ENCODE measurements around the gene DOCK3. TPM values are rescaled to one million over a fixed set of nuclear protein-coding genes. Genes with fewer than 3 reads are reported as not detected.

Gene DOCK3
- total RNA-seq, 3 donors from 2014 or later (not counting 1 experiment from before 2014, with no cell fraction given): 1.4 to 2.4 (median 1.7) TPM

DNA sequence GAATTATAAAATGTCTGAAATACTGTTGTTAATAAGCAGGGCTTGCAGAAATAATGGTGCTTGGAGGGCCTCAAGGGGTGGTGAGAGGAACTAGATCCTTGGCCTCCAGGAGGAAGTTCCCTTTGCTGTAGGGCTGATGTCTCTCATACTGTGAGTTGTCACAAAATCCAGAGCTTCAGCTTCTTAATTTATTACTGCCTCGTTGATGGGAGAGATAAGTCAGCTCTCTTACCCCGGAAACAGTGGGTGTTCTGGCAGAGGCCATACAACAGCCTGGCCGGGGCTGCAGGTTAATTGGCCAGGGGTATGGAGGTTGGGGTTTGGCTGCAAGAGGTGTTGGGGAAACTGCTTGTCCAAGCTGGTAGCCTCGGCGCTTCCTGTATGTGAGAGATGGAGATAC lies 42.3 kb upstream of the DOCK3 start:
- TF ChIP-seq, protein P1, sequence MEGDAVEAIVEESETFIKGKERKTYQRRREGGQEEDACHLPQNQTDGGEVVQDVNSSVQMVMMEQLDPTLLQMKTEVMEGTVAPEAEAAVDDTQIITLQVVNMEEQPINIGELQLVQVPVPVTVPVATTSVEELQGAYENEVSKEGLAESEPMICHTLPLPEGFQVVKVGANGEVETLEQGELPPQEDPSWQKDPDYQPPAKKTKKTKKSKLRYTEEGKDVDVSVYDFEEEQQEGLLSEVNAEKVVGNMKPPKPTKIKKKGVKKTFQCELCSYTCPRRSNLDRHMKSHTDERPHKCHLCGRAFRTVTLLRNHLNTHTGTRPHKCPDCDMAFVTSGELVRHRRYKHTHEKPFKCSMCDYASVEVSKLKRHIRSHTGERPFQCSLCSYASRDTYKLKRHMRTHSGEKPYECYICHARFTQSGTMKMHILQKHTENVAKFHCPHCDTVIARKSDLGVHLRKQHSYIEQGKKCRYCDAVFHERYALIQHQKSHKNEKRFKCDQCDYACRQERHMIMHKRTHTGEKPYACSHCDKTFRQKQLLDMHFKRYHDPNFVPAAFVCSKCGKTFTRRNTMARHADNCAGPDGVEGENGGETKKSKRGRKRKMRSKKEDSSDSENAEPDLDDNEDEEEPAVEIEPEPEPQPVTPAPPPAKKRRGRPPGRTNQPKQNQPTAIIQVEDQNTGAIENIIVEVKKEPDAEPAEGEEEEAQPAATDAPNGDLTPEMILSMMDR (IDR thresholded peaks at IDR 0.05): no peak
- Mint-ChIP-seq H3K27me3 (ENCODE audit: low read depth in 2 of 2) (no peaks in the 10 kb centered on the region), H3K4me1 (peaks cover 73 to 91% of the 10 kb centered on the region in 2 donors), H3K36me3 (no peaks in the 10 kb centered on the region), H3K4me3 (peak overlapping the region; percentile 70), H3K27ac (peak overlapping the region; percentile 87 to 88), H3K9me3 (no peaks in the 10 kb centered on the region)
- H3K4me1 ChIP-seq (ENCODE audit: control insufficient read depth, insufficient read depth, low read length): peaks cover 97% of the 10 kb centered on the region
- peaks cover 2% of the 10 kb centered on the region for H3K36me3 ChIP-seq (ENCODE audit: control insufficient read depth, insufficient read depth, low read length)
- H3K27ac ChIP-seq (ENCODE audit: low read length): peak overlapping the region; percentile 12
- no peaks in the 10 kb centered on the region for H3K9me3 ChIP-seq (ENCODE audit: control insufficient read depth, insufficient read depth, low read length)
- 19% methylated on average over 5 of the region's 5 CpGs for WGBS (ENCODE audit: insufficient coverage)
- no peak overlapping the region for H3K4me3 ChIP-seq (ENCODE audit: low read length)
- peak; percentile 46 to 64 (median 52) for ATAC-seq
- H3K27me3 ChIP-seq (ENCODE audit: control insufficient read depth, insufficient read depth, low read length): no peaks in the 10 kb centered on the region
- intact Hi-C loops (cut with micrococcal nuclease): no loop called here
- peak in 1 of 2 donors; percentile 30 for DNase-seq

GRCh38 chr3:50633230-50633790 lies 41.4 kb upstream of the DOCK3 start:
- Histone ChIP-seq H3K36me3 (ENCODE audit: control insufficient read depth, insufficient read depth, low read length) (peaks cover 2% of the 10 kb centered on the region), H3K27me3 (ENCODE audit: control insufficient read depth, insufficient read depth, low read length) (no peaks in the 10 kb centered on the region), H3K4me1 (ENCODE audit: control insufficient read depth, insufficient read depth, low read length) (peaks cover 96% of the 10 kb centered on the region), H3K9me3 (ENCODE audit: control insufficient read depth, insufficient read depth, low read length) (no peaks in the 10 kb centered on the region), H3K4me3 (ENCODE audit: low read length) (no peak overlapping the region), H3K27ac (ENCODE audit: low read length) (peak overlapping the region; percentile 12)
- intact Hi-C loops (cut with micrococcal nuclease): no loop called here
- ATAC-seq (no peak), DNase-seq (no peak)
- H3K4me3 Mint-ChIP-seq: no peak overlapping the region
- 68% methylated on average over 5 of the region's 5 CpGs for WGBS (ENCODE audit: insufficient coverage)
- H3K27ac Mint-ChIP-seq: peak overlapping the region; percentile 87 to 88
- H3K4me1 Mint-ChIP-seq: peaks cover 73 to 91% of the 10 kb centered on the region in 2 donors
- H3K36me3 Mint-ChIP-seq: no peaks in the 10 kb centered on the region
- H3K9me3 Mint-ChIP-seq: no peaks in the 10 kb centered on the region
- TF ChIP-seq, protein P1 (IDR thresholded peaks at IDR 0.05): no peak
- H3K27me3 Mint-ChIP-seq (ENCODE audit: low read depth in 2 of 2): no peaks in the 10 kb centered on the region

DNA sequence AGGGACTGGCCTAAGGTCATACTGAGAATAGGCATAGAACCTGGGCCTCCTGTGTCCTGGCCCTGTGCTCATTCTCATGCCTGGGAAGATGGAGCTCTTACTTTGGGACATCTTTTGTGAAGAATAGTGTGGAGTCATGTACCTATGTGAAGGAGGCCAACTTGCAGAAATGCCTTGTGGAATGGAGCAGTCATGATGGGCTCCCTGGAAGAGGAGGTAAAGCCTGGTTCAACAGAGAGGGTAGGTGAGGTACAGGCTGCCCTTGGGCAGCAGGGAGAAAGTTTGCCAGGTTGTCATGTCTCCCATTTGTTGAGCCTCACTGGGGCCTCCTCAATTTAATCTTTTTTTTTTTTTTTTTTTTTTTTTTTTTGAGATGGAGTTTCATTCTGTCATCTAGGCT lies 39.7 kb upstream of the DOCK3 start:
- Histone ChIP-seq H3K36me3 (ENCODE audit: control insufficient read depth, insufficient read depth, low read length) (peaks cover 12% of the 10 kb centered on the region), H3K27me3 (ENCODE audit: control insufficient read depth, insufficient read depth, low read length) (no peaks in the 10 kb centered on the region), H3K27ac (ENCODE audit: low read length) (no peak overlapping the region), H3K9me3 (ENCODE audit: control insufficient read depth, insufficient read depth, low read length) (no peaks in the 10 kb centered on the region), H3K4me1 (ENCODE audit: control insufficient read depth, insufficient read depth, low read length) (peaks cover 82% of the 10 kb centered on the region), H3K4me3 (ENCODE audit: low read length) (no peak overlapping the region)
- no peak for DNase-seq
- peaks cover 66 to 84% of the 10 kb centered on the region in 2 donors for H3K4me1 Mint-ChIP-seq
- H3K27me3 Mint-ChIP-seq (ENCODE audit: low read depth in 2 of 2): no peaks in the 10 kb centered on the region
- ATAC-seq: no peak
- TF ChIP-seq, protein P1 (IDR thresholded peaks at IDR 0.05): no peak
- no peaks in the 10 kb centered on the region for H3K36me3 Mint-ChIP-seq
- peak overlapping the region in 1 of 2 donors; percentile 50 for H3K27ac Mint-ChIP-seq
- no peak overlapping the region for H3K4me3 Mint-ChIP-seq
- no peaks in the 10 kb centered on the region for H3K9me3 Mint-ChIP-seq
- intact Hi-C loops (cut with micrococcal nuclease): no loop called here

DNA sequence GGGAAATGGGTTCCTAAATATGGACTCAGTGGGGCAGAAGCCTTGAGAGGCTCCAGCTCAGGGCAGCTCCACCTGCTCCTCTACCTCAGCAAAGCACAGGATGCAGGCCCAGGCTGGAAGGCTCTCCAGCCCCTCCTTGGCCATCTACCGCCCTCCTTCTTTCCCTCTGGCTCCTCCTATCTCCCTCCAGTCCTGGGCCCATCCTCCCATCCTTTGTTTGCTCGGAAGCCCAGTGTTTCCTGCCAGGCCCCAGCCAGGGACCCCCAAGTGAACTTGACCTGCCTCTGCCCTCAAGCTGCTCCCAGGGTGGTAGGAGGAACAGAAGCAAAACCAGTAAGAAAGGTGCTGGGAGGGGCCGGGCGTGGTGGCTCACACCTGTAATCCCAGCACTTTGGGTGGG lies 37.7 kb upstream of the DOCK3 start:
- no peak overlapping the region for H3K4me3 ChIP-seq (ENCODE audit: low read length)
- peaks cover 63% of the 10 kb centered on the region for H3K4me1 ChIP-seq (ENCODE audit: control insufficient read depth, insufficient read depth, low read length)
- no peaks in the 10 kb centered on the region for H3K9me3 ChIP-seq (ENCODE audit: control insufficient read depth, insufficient read depth, low read length)
- Mint-ChIP-seq H3K27me3 (ENCODE audit: low read depth in 2 of 2) (no peaks in the 10 kb centered on the region), H3K4me3 (no peak overlapping the region), H3K27ac (peak overlapping the region; percentile 30 to 72), H3K9me3 (no peaks in the 10 kb centered on the region), H3K36me3 (no peaks in the 10 kb centered on the region), H3K4me1 (peaks cover 46 to 65% of the 10 kb centered on the region in 2 donors)
- no peaks in the 10 kb centered on the region for H3K27me3 ChIP-seq (ENCODE audit: control insufficient read depth, insufficient read depth, low read length)
- H3K36me3 ChIP-seq (ENCODE audit: control insufficient read depth, insufficient read depth, low read length): peaks cover 30% of the 10 kb centered on the region
- WGBS (ENCODE audit: insufficient coverage): 93% methylated on average over 4 of the region's 4 CpGs
- TF ChIP-seq, protein P1 (IDR thresholded peaks at IDR 0.05): no peak
- DNase-seq (no peak), ATAC-seq (no peak)
- H3K27ac ChIP-seq (ENCODE audit: low read length): no peak overlapping the region
- intact Hi-C loops (cut with micrococcal nuclease): no loop called here
